ENCODE data around the gene PNISR. TPM values are rescaled to one million over a fixed set of nuclear protein-coding genes. Genes with fewer than 3 reads are reported as not detected.

Gene PNISR
- total RNA-seq, 1 experiment from 2014 or later = 134 TPM

- no peaks in the 10 kb centered on the region for H3K23me2 ChIP-seq (ENCODE audit: insufficient read length, low read depth, low read length, poor library complexity, severe bottlenecking)
- no peak overlapping the region for H2BK12ac ChIP-seq (ENCODE audit: insufficient read length, low read depth, low read length)
- WGBS (ENCODE audit: extremely low coverage, insufficient read length, low lambda C conversion rate) = no CpG with 5 or more reads among the region's 1 CpG
- H2BK15ac ChIP-seq (ENCODE audit: low read depth, low read length) = no peak overlapping the region
- no peak overlapping the region for H3K27ac ChIP-seq (ENCODE audit: insufficient read length, low read depth, low read length)
- H4K20me1 ChIP-seq (ENCODE audit: control insufficient read depth, insufficient read depth, insufficient read length) = no peaks in the 10 kb centered on the region
- H3K56ac ChIP-seq (ENCODE audit: insufficient read length, low read depth, low read length) = no peak overlapping the region
- H3K27me3 ChIP-seq (ENCODE audit: insufficient read depth, low read length) = no peaks in the 10 kb centered on the region
- H3K4me2 ChIP-seq (ENCODE audit: insufficient read depth, insufficient read length, low read length) = no peak overlapping the region
- Mint-ChIP-seq H3K27ac (peak overlapping the region in 1 of 3 experiments; percentile 32; a peak in 2 of 7 replicates), H3K27me3 (ENCODE audit: low read depth) (no peaks in the 10 kb centered on the region), H3K36me3 (ENCODE audit: insufficient read depth in 1 of 3, low read depth in 3 of 3) (peaks cover 34 to 56% (median 55%) of the 10 kb centered on the region in 3 experiments), H3K4me1 (no peaks in the 10 kb centered on the region), H3K4me3 (no peak overlapping the region), H3K9me3 (no peaks in the 10 kb centered on the region)
- H3K4me1 ChIP-seq (ENCODE audit: insufficient read depth, low read length) = no peaks in the 10 kb centered on the region
- no peak overlapping the region for H3T11ph ChIP-seq (ENCODE audit: low read length)
- H2BK120ac ChIP-seq (ENCODE audit: low read depth, low read length, poor library complexity, severe bottlenecking) = no peak overlapping the region
- H3K79me1 ChIP-seq (ENCODE audit: insufficient read depth, low read depth, low read length, poor library complexity, severe bottlenecking) = peaks cover 3% of the 10 kb centered on the region
- no peak overlapping the region for H3K4ac ChIP-seq (ENCODE audit: low read depth, low read length)
- no peak overlapping the region for H3K14ac ChIP-seq (ENCODE audit: insufficient read depth, low read length)
- no peak for TF ChIP-seq CTCF (conservative IDR thresholded peaks at IDR 0.05)
- no peak overlapping the region for H3K18ac ChIP-seq (ENCODE audit: insufficient read length, low read depth, low read length)
- no peaks in the 10 kb centered on the region for H3K9me3 ChIP-seq (ENCODE audit: control insufficient read depth, low read depth, low read length)
- H2AFZ ChIP-seq (ENCODE audit: low read length) = no peak overlapping the region
- no peak overlapping the region for H3K23ac ChIP-seq (ENCODE audit: insufficient read length, low read depth, low read length)
- no peak overlapping the region for H3K9ac ChIP-seq (ENCODE audit: extremely low read depth, insufficient read length, low read length)
- no peak overlapping the region for H4K8ac ChIP-seq (replicated peaks; ENCODE audit: insufficient read length, low read depth, low read length)
- H3K79me2 ChIP-seq (ENCODE audit: insufficient read depth, low read length) = no peaks in the 10 kb centered on the region; the same call in 1 of the 2 replicates
- H4K5ac ChIP-seq (ENCODE audit: insufficient read length, low read depth, low read length) = no peak overlapping the region
- DNase-seq = no peak
- H2AK5ac ChIP-seq (ENCODE audit: insufficient read length, low read length) = no peak overlapping the region
- H4K91ac ChIP-seq (ENCODE audit: insufficient read length, low read depth, low read length) = no peak overlapping the region
- no peak overlapping the region for H2BK20ac ChIP-seq (ENCODE audit: low read depth, low read length, poor library complexity, severe bottlenecking)
- no peak overlapping the region for H2BK5ac ChIP-seq (ENCODE audit: insufficient read length, low read length)
Measured at GRCh38 chr6:99412065-99412464, 13.0 kb downstream of the PNISR start.

Measured in H9 (cell line).